Upper lobe of right lung (tissue), 1 donor: ENCODE measurements around the gene RAB6A. TPM values are rescaled to one million over a fixed set of nuclear protein-coding genes. Genes with fewer than 3 reads are reported as not detected.

ENCODE experiments used
- ATAC-seq: fragments of 200-7000 bp; cut with Tn5 transposase; one replicate; pipeline ENCODE4 v1.9.1; 2020; ENCODE audit warnings: mild to moderate bottlenecking, moderate library complexity
- DNase-seq: peaks from one replicate; pipeline ENCODE4 v3.0.0-alpha.2; 2020
- H3K27ac ChIP-seq: fragments of 200-600 bp; one replicate; pipeline ENCODE4 v1.8.0; 2022
- H3K27me3 ChIP-seq: fragments of 200-600 bp; one replicate; pipeline ENCODE4 v1.8.0; 2022; ENCODE audit warnings: mild to moderate bottlenecking
- H3K36me3 ChIP-seq: fragments of 200-600 bp; one replicate; pipeline ENCODE4 v1.8.0; 2022
- H3K4me1 ChIP-seq: fragments of 200-600 bp; one replicate; pipeline ENCODE4 v1.8.0; 2022
- H3K4me3 ChIP-seq: fragments of 200-600 bp; one replicate; pipeline ENCODE4 v1.8.0; 2022; ENCODE audit warnings: mild to moderate bottlenecking
- H3K9me3 ChIP-seq: fragments of 200-600 bp; one replicate; pipeline ENCODE4 v1.8.0; 2022
- intact Hi-C: fragments of 100-400 bp; cut with DNase I; formaldehyde crosslinking; loops from one replicate; pipeline ENCODE4 v1.11.0; 2022
- total RNA-seq: library from RNA; stranded (reverse); fragmentation: NEBNext Ultra II Directional; extraction: Animal tissue kit (Norgen Biotek cat#: 25700); gene quantifications from one replicate; pipeline ENCODE4 v1.2.1, GENCODE V29; 2021
- TF ChIP-seq, protein P1 (sequence below): fragments of 200-600 bp; IDR thresholded peaks from one replicate; pipeline ENCODE4 v1.8.0; 2022; ENCODE audit warnings: antibody characterized with exemption
- donor health status: DM: no; HTN: yes; CAD: no; lungs with severe emphysema.

RAB6A gene
- total RNA-seq, 1 donor from 2014 or later: 137 TPM

DNA sequence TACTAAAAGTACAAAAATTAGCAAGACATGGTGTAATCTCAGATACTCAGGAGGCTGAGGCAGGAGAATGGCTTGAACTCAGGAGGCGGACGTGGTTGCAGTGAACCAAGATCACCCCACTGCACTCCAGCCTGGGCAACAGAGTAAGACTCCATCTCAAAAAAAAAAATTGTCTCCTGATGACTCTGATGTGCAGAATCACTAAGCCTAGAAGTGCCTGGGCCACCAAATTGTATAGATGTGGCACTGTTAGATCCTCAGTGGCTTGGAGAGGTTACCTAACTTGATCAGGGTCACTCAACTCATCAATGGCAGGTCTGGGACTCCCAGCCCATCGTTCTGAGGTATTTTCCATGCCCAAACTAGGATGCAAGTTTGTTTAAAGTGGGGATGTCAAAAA lies 103.9 kb downstream of the RAB6A start:
- peak; percentile 10 for DNase-seq

DNA sequence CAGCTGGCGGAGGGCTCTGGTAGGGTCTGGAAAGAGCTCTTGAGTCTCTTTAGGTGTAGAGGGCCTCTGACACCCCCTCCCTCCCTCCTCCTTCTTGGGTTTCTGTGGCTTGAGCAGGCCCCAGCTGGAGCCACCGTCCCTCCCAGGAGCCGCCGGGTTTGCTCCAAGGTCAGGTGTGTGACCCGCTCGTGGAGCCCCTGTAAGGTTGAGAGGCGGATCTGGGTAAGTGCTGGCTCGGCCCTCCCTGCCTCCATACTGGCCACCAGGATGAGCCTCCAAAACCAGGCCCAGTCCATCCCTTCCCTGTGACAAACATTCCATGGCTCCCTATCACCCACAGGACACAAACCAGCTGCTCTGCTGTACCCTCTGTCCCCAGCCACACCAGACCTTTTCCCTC lies 105.2 kb downstream of the RAB6A start:
- Histone ChIP-seq H3K9me3 (no peaks in the 10 kb centered on the region), H3K4me3 (no peak overlapping the region), H3K4me1 (peaks cover 2% of the 10 kb centered on the region), H3K36me3 (no peaks in the 10 kb centered on the region), H3K27me3 (no peaks in the 10 kb centered on the region), H3K27ac (no peak overlapping the region)
- TF ChIP-seq, protein P1, sequence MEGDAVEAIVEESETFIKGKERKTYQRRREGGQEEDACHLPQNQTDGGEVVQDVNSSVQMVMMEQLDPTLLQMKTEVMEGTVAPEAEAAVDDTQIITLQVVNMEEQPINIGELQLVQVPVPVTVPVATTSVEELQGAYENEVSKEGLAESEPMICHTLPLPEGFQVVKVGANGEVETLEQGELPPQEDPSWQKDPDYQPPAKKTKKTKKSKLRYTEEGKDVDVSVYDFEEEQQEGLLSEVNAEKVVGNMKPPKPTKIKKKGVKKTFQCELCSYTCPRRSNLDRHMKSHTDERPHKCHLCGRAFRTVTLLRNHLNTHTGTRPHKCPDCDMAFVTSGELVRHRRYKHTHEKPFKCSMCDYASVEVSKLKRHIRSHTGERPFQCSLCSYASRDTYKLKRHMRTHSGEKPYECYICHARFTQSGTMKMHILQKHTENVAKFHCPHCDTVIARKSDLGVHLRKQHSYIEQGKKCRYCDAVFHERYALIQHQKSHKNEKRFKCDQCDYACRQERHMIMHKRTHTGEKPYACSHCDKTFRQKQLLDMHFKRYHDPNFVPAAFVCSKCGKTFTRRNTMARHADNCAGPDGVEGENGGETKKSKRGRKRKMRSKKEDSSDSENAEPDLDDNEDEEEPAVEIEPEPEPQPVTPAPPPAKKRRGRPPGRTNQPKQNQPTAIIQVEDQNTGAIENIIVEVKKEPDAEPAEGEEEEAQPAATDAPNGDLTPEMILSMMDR: no peak
- intact Hi-C loops: no loop called here
- ATAC-seq (no peak), DNase-seq (peak; percentile 52)

More for the DNA sequence above, 103.9 kb downstream of the RAB6A start:
- no peak for ATAC-seq
- no peak overlapping the region for H3K27ac ChIP-seq
- no peaks in the 10 kb centered on the region for H3K9me3 ChIP-seq
- peaks cover 4% of the 10 kb centered on the region for H3K4me1 ChIP-seq
- H3K4me3 ChIP-seq: no peak overlapping the region
- intact Hi-C loops: no loop called here
- TF ChIP-seq, protein P1: no peak
- H3K27me3 ChIP-seq: no peaks in the 10 kb centered on the region
- H3K36me3 ChIP-seq: no peaks in the 10 kb centered on the region

DNA sequence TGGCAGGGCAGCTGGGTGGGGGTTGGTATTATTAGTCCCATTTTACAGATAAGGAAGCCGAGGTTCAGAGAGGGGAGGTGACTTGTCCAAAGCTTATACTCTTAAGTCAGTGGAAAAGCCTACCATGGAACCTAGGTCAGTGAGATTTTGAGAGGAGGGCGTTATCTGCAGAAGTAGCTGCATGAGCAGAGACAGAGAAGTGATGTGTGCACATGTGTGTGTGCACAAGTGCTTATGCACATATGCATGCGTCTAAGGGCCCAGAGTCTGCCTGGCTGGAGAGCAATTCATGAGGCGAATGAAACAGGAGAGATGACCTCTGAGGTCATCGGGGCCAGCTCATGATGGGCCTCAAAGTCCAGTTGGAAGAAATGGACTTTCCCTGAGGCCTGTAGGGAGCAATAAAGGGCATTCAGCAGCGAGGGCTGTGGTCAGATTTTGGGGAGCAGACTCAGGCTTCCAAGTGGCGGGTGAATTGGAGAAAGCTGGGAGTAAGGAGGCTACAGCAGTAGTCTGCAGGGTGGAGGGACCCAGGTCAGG lies 106.3 kb downstream of the RAB6A start:
- no peaks in the 10 kb centered on the region for H3K27me3 ChIP-seq
- no peak overlapping the region for H3K4me3 ChIP-seq
- intact Hi-C loops: no loop called here
- DNase-seq (peak; percentile 31), ATAC-seq (no peak)
- no peaks in the 10 kb centered on the region for H3K9me3 ChIP-seq
- no peak overlapping the region for H3K27ac ChIP-seq
- no peaks in the 10 kb centered on the region for H3K36me3 ChIP-seq
- TF ChIP-seq, protein P1: no peak
- no peaks in the 10 kb centered on the region for H3K4me1 ChIP-seq

DNA sequence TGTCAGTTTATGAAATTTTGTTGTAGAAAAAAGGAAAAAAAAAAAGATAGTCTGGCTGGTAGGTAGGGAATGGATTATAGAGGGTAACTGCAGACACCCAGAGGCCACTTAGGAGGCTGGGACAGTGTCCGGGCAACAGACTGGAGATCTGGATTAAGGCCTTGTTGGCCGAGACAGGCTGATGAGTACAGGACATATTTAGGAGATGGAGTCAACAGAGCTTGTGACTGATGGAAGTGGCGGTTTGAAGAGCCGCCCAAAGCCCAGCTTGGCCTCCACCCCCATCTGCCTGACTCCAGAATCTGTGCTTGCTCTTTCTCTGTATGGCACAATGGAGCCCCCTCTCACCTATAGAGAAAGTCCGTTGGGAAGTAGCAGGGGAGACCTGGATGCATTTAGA lies 106.9 kb downstream of the RAB6A start:
- ATAC-seq: no peak
- Histone ChIP-seq H3K36me3 (no peaks in the 10 kb centered on the region), H3K27ac (no peak overlapping the region), H3K4me1 (no peaks in the 10 kb centered on the region), H3K4me3 (no peak overlapping the region), H3K27me3 (no peaks in the 10 kb centered on the region), H3K9me3 (no peaks in the 10 kb centered on the region)
- intact Hi-C loops: no loop called here
- peak; percentile 13 for DNase-seq
- TF ChIP-seq, protein P1: no peak

DNA sequence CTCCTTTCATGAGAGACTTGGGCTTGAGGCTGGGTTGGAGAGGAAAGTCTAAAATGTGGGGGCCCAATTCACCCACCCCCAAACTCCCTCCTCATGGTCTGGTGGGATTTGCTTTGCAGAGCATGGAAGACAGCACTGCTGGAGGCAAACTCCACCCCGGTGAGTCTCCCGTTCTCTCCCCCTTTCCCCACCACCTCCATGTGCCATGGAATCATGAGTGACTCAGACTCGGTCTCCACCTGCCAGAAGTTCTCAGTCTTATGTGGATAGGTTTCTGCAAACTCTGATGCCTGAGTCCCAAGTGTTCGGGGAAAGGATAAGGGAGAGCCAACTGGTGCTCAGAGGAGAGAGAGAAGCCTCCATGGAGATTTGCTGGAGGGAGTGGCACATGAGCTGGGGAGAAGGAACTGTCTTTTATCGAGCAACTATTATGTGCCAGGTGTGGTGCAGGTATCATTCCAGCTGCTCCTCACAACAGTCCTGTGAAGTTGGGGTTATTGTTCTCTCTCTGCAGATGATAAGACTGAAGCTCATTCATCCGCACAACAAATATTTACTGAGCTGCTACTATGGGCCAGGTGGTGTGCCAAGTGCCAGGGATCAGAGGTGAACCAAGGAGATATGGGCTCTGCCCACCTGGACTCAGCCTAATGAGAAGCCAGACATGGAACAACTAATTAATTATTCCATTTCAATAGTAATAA lies 107.9 kb downstream of the RAB6A start:
- ATAC-seq: no peak
- peak; percentile 13 for DNase-seq
- intact Hi-C loops: no loop called here

More for the DNA sequence above, 107.9 kb downstream of the RAB6A start:
- H3K27ac ChIP-seq: no peak overlapping the region
- no peaks in the 10 kb centered on the region for H3K9me3 ChIP-seq
- TF ChIP-seq, protein P1: no peak
- H3K27me3 ChIP-seq: no peaks in the 10 kb centered on the region
- no peak overlapping the region for H3K4me3 ChIP-seq
- peaks cover under 1% of the 10 kb centered on the region for H3K4me1 ChIP-seq
- no peaks in the 10 kb centered on the region for H3K36me3 ChIP-seq
